Mesendoderm (in vitro differentiated cells): Measurements from ENCODE around the gene NES.
A peak's percentile ranks its signal among the peaks of the same experiment; 100 is the strongest.

Experiments used
- DNase-seq: peaks from one replicate; pipeline ENCODE4 v3.0.0; 2013
- H2AK5ac ChIP-seq: 2 replicates; pipeline ENCODE4 v1.6.1; 2013; ENCODE audit warnings: low read length, inconsistent platforms
- H2BK120ac ChIP-seq: 2 replicates; pipeline ENCODE4 v1.6.1; 2013; ENCODE audit warnings: low read depth, mild to moderate bottlenecking, low read length, moderate library complexity, mixed read lengths
- H2BK15ac ChIP-seq: replicated peaks from 2 replicates; pipeline ENCODE4 v1.6.1; 2013; ENCODE audit warnings: low read depth, mild to moderate bottlenecking, moderate library complexity
- H2BK5ac ChIP-seq: 2 replicates; pipeline ENCODE4 v1.6.1; 2013; ENCODE audit warnings: low read length, inconsistent platforms
- H3K18ac ChIP-seq: 2 replicates; pipeline ENCODE4 v1.6.1; 2013; ENCODE audit warnings: mild to moderate bottlenecking, low read length, mixed read lengths
- H3K23ac ChIP-seq: one replicate; pipeline ENCODE4 v1.6.1; 2013; ENCODE audit warnings: low read length
- H3K27ac ChIP-seq: 2 replicates; pipeline ENCODE4 v1.5.1; 2013; ENCODE audit warnings: low read depth, mild to moderate bottlenecking, inconsistent platforms, low read length, moderate library complexity
- H3K27me3 ChIP-seq: 2 replicates; pipeline ENCODE4 v1.6.1; 2013; ENCODE audit warnings: low read length, control low read depth, mild to moderate bottlenecking, inconsistent platforms; ENCODE audit not compliant: insufficient read depth, poor library complexity
- H3K36me3 ChIP-seq: 2 replicates; pipeline ENCODE4 v1.6.1; 2013; ENCODE audit warnings: low read length, inconsistent platforms; ENCODE audit not compliant: control insufficient read depth, insufficient read depth
- H3K4ac ChIP-seq: one replicate; pipeline ENCODE4 v1.6.1; 2013; ENCODE audit warnings: low read depth, mild to moderate bottlenecking, low read length, moderate library complexity
- H3K4me1 ChIP-seq: 2 replicates; pipeline ENCODE4 v1.6.1; 2013; ENCODE audit warnings: low read depth, low read length, inconsistent platforms; ENCODE audit not compliant: control insufficient read depth
- H3K4me2 ChIP-seq: 2 replicates; pipeline ENCODE4 v1.6.1; 2013; ENCODE audit warnings: low read length
- H3K4me3 ChIP-seq: 2 replicates; pipeline ENCODE4 v1.5.1; 2013; ENCODE audit warnings: mild to moderate bottlenecking, low read length
- H3K56ac ChIP-seq: one replicate; pipeline ENCODE4 v1.6.1; 2013; ENCODE audit warnings: low read length
- H3K79me1 ChIP-seq: 2 replicates; pipeline ENCODE4 v1.6.1; 2013; ENCODE audit warnings: low read length, inconsistent platforms
- H3K79me2 ChIP-seq: 2 replicates; pipeline ENCODE4 v1.6.1; 2013; ENCODE audit warnings: mild to moderate bottlenecking, low read length; ENCODE audit not compliant: control insufficient read depth, insufficient read depth
- H3K9ac ChIP-seq: 2 replicates; pipeline ENCODE4 v1.6.1; 2013; ENCODE audit warnings: low read length, inconsistent platforms
- H4K5ac ChIP-seq: one replicate; pipeline ENCODE4 v1.6.1; 2013; ENCODE audit warnings: low read length
- H4K8ac ChIP-seq: one replicate; pipeline ENCODE4 v1.6.1; 2013; ENCODE audit warnings: low read depth, mild to moderate bottlenecking, control low read depth, low read length, moderate library complexity
- WGBS: extraction: QIAGEN DNeasy Blood & Tissue Kit; methylation state at CpG from one replicate; pipeline ENCODE4 v1.1.7; 2013; ENCODE audit warnings: low lambda C conversion rate, missing lambda C conversion rate; ENCODE audit not compliant: insufficient coverage; ENCODE audit errors: extremely low coverage; 5-methylcytosine and 5-hydroxymethylcytosine counted together

Gene NES

DNA sequence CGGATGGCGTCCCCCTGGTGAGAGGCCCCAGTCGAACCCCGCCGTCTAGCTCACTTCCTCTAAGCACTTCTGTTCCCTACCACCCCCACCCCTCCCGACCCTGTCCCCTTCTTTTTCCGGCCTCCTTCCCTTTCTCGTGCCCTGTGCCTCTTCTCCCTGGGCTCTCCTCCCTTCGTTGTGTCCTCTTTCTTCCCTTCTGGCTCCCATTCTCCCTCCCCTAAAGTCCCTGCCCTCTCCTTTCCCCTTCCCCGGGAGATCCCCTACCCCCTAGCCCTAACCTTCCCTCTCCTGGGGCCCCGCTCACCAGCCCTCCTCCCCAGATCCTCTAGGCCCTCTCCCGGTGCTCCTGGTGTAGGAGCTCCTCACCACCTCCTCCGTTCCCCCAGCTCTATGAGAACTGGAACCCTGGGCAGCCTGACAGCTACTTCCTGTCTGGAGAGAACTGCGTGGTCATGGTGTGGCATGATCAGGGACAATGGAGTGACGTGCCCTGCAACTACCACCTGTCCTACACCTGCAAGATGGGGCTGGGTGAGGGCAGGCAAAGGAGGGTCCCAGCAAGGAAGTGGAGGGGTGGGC is 19.4 kb downstream of the NES start:
- Histone ChIP-seq H3K79me1 (no peaks in the 10 kb centered on the region), H4K5ac (no peak overlapping the region), H3K36me3 (no peaks in the 10 kb centered on the region), H3K27me3 (peaks cover 5% of the 10 kb centered on the region), H2BK15ac (no peak overlapping the region), H2AK5ac (no peak overlapping the region), H3K9ac (peak overlapping the region; percentile 32), H2BK5ac (no peak overlapping the region), H3K27ac (no peak overlapping the region), H4K8ac (no peak overlapping the region), H3K18ac (no peak overlapping the region), H3K4me2 (no peak overlapping the region), H2BK120ac (no peak overlapping the region), H3K4ac (no peak overlapping the region), H3K79me2 (no peaks in the 10 kb centered on the region), H3K56ac (peak overlapping the region; percentile 39), H3K4me1 (peaks cover 9% of the 10 kb centered on the region), H3K23ac (no peak overlapping the region), H3K4me3 (no peak overlapping the region)
- WGBS: no CpG with 5 or more reads among the region's 15 CpGs
- DNase-seq: no peak

DNA sequence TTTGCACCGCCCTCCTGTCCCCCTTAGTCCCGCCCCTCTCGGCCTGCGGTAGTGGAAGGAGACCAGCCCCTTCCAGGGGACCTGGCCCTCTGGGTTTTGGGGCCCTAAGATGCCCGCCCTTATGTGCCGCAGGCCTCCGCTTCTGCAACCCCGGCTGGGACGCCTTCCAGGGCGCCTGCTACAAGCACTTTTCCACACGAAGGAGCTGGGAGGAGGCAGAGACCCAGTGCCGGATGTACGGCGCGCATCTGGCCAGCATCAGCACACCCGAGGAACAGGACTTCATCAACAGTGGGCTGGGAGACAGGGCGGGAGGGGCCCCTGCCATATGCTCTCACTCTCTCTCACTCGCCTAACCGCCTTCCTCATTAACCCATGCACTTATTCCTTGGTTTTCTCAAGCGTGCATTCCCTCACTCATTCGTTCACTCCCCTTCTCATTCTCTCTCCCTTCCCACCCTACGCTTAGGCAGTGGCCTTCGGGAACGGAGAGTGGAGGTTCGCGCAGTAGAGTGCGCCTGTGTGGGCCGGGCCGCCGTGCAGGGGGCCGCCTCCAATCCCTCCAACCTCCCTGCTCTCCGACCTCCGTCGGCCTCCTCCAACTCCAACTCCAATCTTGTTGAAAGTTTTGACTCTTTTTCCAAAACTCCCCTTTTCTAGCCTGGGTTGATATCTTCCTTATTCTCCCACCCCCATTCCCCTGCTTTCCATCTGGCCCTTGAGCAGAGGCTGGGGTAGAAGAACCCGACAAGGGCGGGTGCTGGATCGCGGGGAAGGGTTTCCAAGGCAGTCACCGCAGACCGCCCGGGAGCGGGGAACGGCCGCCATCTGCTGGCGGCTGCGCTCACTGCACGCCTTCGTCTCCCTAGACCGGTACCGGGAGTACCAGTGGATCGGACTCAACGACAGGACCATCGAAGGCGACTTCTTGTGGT is 20.1 kb downstream of the NES start:
- Histone ChIP-seq H3K56ac (peak overlapping the region; percentile 62), H3K27ac (no peak overlapping the region), H3K4me3 (peak overlapping the region; percentile 17), H3K36me3 (no peaks in the 10 kb centered on the region), H2BK5ac (no peak overlapping the region), H2BK120ac (no peak overlapping the region), H3K4me2 (peak overlapping the region; percentile 95), H3K79me1 (no peaks in the 10 kb centered on the region), H3K79me2 (no peaks in the 10 kb centered on the region), H3K23ac (peak overlapping the region; percentile 81), H4K8ac (no peak overlapping the region), H3K4me1 (peaks cover 7% of the 10 kb centered on the region), H3K4ac (no peak overlapping the region), H2BK15ac (no peak overlapping the region), H4K5ac (no peak overlapping the region), H3K27me3 (peaks cover 5% of the 10 kb centered on the region), H2AK5ac (no peak overlapping the region), H3K9ac (peak overlapping the region; percentile 53), H3K18ac (no peak overlapping the region)
- DNase-seq: peak; percentile 72
- WGBS: no CpG with 5 or more reads among the region's 54 CpGs

DNA sequence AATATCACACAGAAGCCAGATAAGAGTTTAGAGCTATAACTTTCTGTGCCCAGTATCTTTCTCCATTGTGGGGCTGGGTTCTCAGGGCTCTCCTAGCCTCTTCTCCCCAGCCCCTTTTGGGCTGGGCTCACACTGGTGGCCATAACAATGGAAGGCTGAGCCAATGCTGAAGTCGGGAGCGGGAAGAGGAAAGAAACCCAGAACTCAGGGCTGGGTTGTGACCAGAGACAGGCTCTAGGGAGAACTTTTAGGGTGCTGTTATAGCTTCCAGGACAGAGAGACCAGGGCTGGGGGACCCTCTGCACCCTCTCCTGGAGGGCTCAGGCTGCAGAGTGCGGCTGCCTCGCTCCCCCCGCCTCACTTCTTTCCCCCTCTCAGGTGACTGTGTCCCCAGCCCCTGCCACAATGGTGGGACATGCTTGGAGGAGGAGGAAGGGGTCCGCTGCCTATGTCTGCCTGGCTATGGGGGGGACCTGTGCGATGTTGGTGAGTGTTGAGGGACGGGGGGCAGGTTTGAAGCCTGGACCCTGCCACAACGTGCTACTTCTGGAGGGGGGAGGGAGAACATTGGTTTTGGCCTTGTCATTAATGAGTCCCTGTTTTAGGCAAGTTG is 21.2 kb downstream of the NES start:
- Histone ChIP-seq H3K18ac (no peak overlapping the region), H3K27me3 (peaks cover 5% of the 10 kb centered on the region), H3K36me3 (no peaks in the 10 kb centered on the region), H3K4me1 (peaks cover 6% of the 10 kb centered on the region), H3K79me1 (no peaks in the 10 kb centered on the region), H4K8ac (no peak overlapping the region), H3K79me2 (no peaks in the 10 kb centered on the region), H3K23ac (no peak overlapping the region), H3K9ac (no peak overlapping the region), H3K4me2 (no peak overlapping the region), H3K56ac (no peak overlapping the region), H2BK5ac (no peak overlapping the region), H2AK5ac (no peak overlapping the region), H3K4me3 (no peak overlapping the region), H2BK15ac (no peak overlapping the region), H2BK120ac (no peak overlapping the region), H3K4ac (no peak overlapping the region), H4K5ac (no peak overlapping the region), H3K27ac (no peak overlapping the region)
- WGBS: no CpG with 5 or more reads among the region's 9 CpGs
- DNase-seq: no peak

DNA sequence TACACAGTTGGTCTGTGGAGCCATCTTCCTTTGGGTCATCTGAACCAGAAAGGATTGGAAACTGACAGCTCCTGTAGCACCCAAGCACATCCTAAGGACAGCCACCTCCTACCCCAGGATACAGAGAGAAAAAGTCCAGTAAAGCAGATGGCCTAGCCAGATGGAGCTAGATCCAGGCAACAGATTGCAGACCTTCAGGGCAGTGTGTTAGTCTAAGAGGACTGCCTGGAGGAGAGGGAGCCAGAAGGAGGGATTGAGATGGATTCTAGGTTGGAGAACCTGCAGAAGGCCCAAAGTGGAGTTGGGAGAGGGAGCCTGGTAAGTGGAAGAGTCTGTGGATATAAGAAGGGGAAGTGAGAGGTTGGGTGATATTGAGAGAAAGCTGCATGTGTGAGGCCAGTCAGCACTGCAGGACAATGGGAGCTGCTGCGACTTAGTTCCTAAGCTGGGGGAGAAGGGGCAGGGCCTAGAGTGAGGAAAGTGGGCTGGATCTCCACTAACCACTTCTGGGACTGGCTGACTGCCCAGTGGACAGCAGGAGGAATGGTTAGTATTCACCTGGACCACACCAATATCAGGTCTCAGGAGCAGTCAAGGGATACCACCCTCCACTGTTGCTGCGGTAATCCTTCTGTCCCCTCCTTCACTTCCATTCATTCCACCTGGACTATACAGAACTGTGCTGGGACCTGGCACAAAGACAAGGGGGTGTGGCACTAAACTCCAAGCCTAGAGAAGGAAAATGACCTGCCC is 21.9 kb downstream of the NES start:
- Histone ChIP-seq H2BK5ac (no peak overlapping the region), H3K27me3 (peaks cover 5% of the 10 kb centered on the region), H3K4me1 (peaks cover 3% of the 10 kb centered on the region), H2BK120ac (no peak overlapping the region), H3K4me2 (no peak overlapping the region), H3K4me3 (no peak overlapping the region), H4K8ac (no peak overlapping the region), H3K56ac (no peak overlapping the region), H3K27ac (no peak overlapping the region), H3K79me2 (no peaks in the 10 kb centered on the region), H2BK15ac (no peak overlapping the region), H3K23ac (no peak overlapping the region), H2AK5ac (no peak overlapping the region), H3K79me1 (no peaks in the 10 kb centered on the region), H3K18ac (no peak overlapping the region), H3K36me3 (no peaks in the 10 kb centered on the region), H4K5ac (no peak overlapping the region), H3K4ac (no peak overlapping the region), H3K9ac (no peak overlapping the region)
- DNase-seq: no peak
- WGBS: no CpG with 5 or more reads among the region's 2 CpGs

DNA sequence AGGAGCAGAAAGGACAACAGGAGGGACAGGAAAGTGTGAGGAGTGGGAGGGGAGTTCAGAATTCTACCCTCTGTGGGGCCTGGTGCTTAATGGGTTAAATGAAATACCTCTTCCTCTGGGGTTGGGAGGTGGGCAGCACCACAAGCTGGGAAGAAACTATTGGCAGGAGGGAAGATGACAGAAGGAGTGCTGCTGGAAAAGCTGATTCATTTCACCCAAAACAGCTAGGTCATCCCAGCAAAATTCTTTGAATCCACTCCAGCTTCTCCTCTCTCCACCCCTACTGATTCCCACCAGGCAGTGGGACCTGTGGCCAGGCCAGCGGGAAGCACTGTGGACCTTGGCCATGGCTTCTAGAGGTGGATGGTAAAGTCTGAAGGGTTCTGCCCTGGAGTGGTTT is 22.5 kb downstream of the NES start:
- Histone ChIP-seq H3K9ac (no peak overlapping the region), H3K4me2 (no peak overlapping the region), H3K27me3 (peaks cover 5% of the 10 kb centered on the region), H3K79me1 (no peaks in the 10 kb centered on the region), H3K27ac (no peak overlapping the region), H3K79me2 (no peaks in the 10 kb centered on the region), H3K4me1 (peaks cover 2% of the 10 kb centered on the region), H2AK5ac (no peak overlapping the region), H2BK120ac (no peak overlapping the region), H3K36me3 (no peaks in the 10 kb centered on the region), H3K4ac (no peak overlapping the region), H4K5ac (no peak overlapping the region), H3K4me3 (no peak overlapping the region), H4K8ac (no peak overlapping the region), H3K18ac (no peak overlapping the region), H2BK5ac (no peak overlapping the region), H3K23ac (no peak overlapping the region), H3K56ac (no peak overlapping the region), H2BK15ac (no peak overlapping the region)
- WGBS: no CpG with 5 or more reads among the region's 1 CpG
- DNase-seq: no peak
